ENCODE measurements around the gene PHF21B.

The PHF21B gene

GRCh38 chr22:45007391-45008185 is 2.2 kb downstream of the PHF21B start:
- peak overlapping the region; percentile 63 for H3K27ac ChIP-seq
- TF ChIP-seq ZFX (IDR thresholded peaks at IDR 0.05; ENCODE audit: borderline replicate concordance) = no peak
- no peak for TF ChIP-seq CTCF (IDR thresholded peaks at IDR 0.05)

- H3K27ac ChIP-seq = no peak overlapping the region
- TF ChIP-seq CTCF (IDR thresholded peaks at IDR 0.05) (no peak), ZFX (IDR thresholded peaks at IDR 0.05; ENCODE audit: borderline replicate concordance) (no peak)
Observed at GRCh38 chr22:45006964-45007390, 2.8 kb downstream of the PHF21B start.

GRCh38 chr22:45006111-45006963 is 3.5 kb downstream of the PHF21B start:
- H3K27ac ChIP-seq = no peak overlapping the region

DNA sequence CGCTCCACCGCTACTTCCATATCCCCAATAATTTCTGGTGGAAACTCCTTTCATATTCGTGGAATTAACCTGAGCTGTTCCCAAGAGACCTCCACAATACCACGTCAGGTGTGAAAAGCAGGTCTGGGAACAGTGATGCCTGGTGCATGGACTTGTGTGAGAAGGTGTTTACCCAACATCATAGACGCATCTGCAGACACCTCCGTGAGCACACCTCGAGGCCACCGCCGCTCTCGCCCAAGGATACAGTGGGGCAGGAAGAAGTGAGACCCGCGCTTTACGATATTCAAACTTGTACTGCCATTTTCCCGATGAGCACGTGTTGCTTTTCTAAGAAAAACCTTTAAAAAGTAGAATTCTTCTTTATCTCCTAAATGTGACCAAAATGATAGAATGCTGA is 8.2 kb downstream of the PHF21B start:
- no peak overlapping the region for H3K27ac ChIP-seq
- no peak for TF ChIP-seq ZFX (IDR thresholded peaks at IDR 0.05; ENCODE audit: borderline replicate concordance)
- no peak for TF ChIP-seq CTCF (IDR thresholded peaks at IDR 0.05)

More at GRCh38 chr22:45006111-45006963, 3.5 kb downstream of the PHF21B start:
- TF ChIP-seq ZFX (IDR thresholded peaks at IDR 0.05; ENCODE audit: borderline replicate concordance) (no peak), CTCF (IDR thresholded peaks at IDR 0.05) (no peak)

GRCh38 chr22:45000330-45000729 is 9.5 kb downstream of the PHF21B start:
- TF ChIP-seq CTCF (IDR thresholded peaks at IDR 0.05) = no peak
- TF ChIP-seq ZFX (IDR thresholded peaks at IDR 0.05; ENCODE audit: borderline replicate concordance) = no peak
- H3K27ac ChIP-seq = no peak overlapping the region

- no peak overlapping the region for H3K27ac ChIP-seq
- no peak for TF ChIP-seq ZFX (IDR thresholded peaks at IDR 0.05; ENCODE audit: borderline replicate concordance)
- no peak; the same call in 1 of the 2 replicates for TF ChIP-seq CTCF (IDR thresholded peaks at IDR 0.05)
Observed at GRCh38 chr22:44999687-45000086, 10.1 kb downstream of the PHF21B start.
